NCI-H2107 treated with DMSO at 0.1 percent for 48 hours (cell line): ENCODE results near the gene PARP16.
"Not testable (repeated sequence)": the region's sequence is repeated elsewhere in the genome, so short reads cannot be mapped to it uniquely, and the experiment has no call there.

Source experiments
- DNase-seq: peaks from one replicate; lab custom pipeline; 2025; ENCODE audit not compliant: unreplicated experiment; lab: John Stamatoyannopoulos, UW

PARP16 gene

GRCh38 chr15:65244638-65245037 is 42.0 kb downstream of the PARP16 start:
- no peak for DNase-seq

DNA sequence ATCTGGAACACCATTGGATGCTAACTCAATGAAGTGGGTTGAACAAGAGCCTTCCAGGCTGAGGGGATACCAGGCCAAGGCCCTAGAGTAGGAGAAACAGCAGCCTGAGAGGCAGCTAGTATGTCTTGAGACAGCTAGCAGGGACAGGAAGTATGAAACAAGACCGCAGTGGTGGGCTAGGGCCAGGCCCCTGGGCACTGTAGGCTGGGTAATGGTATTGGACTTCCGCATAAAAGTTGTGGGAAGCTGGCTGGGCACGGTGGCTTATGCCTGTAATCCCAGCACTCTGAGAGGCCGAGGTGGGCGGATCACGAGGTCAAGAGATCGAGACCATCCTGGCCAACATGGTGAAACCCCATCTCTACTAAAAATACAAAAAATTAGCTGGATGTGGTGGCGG is 50.2 kb downstream of the PARP16 start:
- not testable (repeated sequence) for DNase-seq

DNA sequence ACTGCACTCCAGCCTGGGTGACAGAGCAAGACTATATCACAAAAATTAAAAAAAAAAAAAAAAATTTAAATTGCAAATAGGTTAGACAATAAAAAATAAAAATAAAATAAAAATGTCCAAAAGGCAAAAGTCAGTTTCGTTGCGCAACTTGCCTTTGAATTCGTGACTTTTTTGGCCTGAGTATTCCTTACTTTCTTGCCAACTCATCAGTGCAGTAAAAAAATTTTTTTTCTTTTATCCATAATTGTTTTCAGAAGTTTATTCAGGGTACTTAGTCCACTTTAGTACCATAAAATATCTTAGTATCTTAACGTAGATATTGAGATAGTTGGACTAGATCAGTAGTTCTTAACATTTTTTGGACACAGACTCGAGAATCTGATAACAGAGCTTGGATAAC is 53.0 kb downstream of the PARP16 start:
- no peak for DNase-seq

DNA sequence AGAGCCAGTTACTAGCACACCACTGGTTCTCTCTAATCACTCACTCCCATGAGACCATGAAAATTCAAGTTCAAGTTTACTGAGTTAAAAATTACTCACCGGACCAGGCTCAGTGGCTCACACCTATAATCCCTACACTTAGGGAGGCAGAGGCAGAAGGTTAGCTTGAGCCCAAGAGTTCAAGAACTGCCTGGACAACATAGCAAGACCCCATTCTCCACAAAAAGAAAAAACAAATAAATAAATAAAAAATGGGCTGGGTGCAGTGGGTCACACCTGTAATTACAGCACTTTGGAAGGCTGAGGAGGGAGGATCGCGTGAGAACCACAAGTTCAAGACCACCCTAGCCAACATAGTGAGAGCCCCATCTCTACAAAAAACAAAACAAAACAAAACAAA is 54.2 kb downstream of the PARP16 start:
- DNase-seq, result no peak

DNA sequence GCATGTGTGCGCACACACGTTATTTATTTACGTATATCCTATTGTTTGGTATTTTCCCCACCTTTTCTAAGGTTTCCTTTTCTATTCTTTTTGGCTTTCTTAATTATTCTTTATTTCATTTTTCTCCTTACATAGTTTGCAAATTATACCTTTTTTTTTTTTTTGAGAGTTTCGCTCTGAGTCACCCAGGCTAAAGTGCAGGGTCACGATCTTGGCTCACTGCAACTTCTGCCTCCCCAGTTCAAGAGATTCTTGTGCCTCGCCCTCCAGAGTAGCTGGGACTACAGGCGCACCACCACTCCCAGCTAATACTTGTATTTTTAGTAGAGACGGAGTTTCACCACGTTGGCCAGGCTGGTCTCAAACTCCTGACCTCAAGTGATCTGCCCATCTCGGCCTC is 55.4 kb downstream of the PARP16 start:
- DNase-seq, result no peak

DNA sequence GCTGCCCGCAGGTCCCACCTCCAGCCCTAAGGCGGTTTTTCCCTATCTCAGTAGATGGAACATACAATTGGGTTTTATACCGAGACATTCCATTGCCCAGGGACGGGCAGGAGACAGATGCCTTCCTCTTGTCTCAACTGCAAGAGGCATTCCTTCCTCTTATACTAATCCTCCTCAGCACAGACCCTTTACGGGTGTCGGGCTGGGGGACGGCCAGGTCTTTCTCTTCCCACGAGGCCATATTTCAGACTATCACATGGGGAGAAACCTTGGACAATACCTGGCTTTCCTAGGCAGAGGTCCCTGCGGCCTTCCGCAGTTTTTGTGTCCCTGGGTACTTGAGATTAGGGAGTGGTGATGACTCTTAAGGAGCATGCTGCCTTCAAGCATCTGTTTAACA is 59.8 kb downstream of the PARP16 start:
- DNase-seq, result not testable (repeated sequence)

DNA sequence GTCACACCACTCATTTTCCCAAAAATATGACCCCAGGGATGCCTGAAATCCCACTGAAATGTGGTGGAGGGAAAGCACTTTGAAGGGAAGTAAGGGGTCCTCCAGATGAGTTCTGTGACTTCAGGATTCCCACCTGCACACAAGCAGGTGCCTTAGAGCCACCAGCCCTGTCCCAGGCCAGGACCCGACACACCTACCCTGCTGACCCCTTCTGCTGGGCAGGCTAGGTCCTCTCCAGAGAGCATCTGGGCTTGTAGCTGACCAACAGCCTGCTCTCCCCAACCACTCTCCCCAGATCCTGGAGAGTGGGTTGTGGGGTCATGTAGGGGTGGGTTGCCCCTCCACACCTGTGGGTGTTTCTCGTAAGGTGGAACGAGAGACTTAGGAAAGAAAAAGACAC is 60.5 kb downstream of the PARP16 start:
- no peak for DNase-seq

DNA sequence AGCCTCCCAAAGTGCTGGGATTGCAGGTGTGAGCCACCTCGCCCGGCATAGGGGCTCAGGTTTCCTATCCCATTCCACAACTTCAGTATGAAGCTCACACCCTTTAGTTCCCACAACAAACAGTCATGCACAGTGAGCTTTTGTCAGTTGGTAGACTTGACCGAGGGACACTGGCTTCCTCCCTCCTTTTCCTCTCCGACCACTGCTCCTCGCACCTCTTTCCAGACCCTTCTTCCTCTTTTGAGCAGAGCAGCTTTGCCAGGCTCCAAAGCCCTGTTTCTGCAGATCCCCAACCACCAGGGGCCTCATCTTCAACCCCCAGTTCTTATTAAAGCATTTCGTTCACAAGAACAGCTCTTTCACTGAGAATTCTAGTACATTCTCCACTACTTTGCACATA is 62.7 kb downstream of the PARP16 start:
- DNase-seq, result no peak

DNA sequence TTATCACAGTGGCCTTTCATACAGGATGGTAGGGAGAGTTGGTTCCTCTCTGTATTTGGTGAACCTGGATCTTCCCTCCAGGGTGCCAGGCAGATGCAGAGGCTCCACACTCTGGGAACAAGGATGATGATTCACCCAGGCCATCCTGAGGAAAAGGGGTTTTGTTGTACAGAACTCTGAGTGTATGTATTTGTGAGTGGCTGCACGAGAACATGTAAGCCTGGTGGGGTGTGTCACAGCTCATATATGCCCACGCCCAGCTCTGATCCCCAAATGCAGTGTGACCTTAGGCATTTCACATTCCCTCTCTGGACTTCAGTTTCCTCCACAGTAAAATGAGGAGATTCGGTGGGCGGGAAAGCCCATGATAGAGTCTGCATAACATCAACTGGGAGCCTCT is 63.8 kb downstream of the PARP16 start:
- DNase-seq, result no peak

- DNase-seq, result no peak
These were observed 65.0 kb downstream of the PARP16 start for GRCh38 chr15:65221697-65222096.

- DNase-seq, result no peak
These were observed 67.5 kb downstream of the PARP16 start for GRCh38 chr15:65219137-65219536.

- DNase-seq, result no peak
These were observed 68.9 kb downstream of the PARP16 start for GRCh38 chr15:65217526-65218482.

DNA sequence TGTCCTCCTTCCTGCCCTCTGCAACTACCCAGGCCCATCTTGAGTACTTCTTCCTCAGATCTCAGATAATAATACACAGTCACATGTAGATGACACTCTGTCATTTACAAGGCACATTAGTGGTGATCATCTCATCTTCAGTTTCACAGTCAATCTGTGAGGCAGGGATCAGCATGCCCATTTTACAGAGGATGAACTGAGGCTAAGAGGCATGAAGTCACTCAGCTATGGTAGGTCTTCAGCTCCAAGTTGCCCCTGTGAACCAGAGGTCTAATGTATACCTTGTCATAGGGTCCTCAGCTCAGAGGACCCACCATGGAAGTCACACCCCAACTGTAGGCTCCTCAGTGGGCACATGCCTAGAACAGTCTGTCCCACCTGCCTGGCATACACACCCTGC is 71.2 kb downstream of the PARP16 start:
- DNase-seq, result no peak

- no peak for DNase-seq
These were observed 72.7 kb downstream of the PARP16 start for GRCh38 chr15:65214010-65214409.

GRCh38 chr15:65213241-65213640 is 73.4 kb downstream of the PARP16 start:
- DNase-seq, result no peak

DNA sequence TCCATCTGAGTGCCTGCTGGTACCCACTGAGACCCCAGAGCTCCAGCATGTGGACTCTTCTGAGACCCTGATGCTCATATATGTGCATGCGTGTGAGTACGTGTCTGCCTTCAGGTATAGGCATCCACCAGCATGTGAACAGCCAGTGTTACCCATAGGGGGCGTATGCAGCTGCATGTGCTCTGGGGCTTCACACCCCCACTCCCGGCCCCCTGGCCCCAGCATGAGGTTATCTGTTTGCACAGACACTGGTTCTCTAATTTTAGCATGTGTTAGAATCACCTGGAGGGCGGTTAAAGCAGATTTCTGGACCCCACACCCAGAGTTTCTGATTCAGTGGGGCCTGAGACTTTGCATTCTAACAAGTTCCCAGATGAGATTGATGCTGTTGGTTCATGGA is 74.6 kb downstream of the PARP16 start:
- DNase-seq, result no peak

DNA sequence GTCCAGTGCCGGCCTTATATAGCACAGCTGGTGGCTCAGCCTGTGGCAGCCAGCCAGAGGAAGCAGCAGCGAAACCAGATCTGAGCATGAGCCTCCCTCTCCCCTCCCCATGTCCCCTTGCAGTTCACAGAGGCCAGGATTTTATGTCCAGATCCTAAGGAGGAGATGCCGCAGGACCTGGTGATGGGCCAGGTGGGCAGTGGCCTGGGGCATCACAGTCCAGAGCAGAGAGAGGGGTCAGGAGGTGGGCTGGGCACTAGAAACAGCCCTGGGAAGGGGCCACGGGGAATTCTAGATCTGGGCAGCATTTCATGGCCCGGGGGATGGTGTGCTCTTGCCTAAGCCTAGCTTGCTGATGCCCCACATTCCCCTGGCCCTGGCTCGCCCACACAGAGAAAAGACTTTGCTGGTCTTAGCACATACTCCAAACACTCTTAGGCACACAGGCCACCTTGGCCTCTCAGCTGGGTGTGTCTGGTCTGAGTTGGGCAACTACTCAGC is 75.2 kb downstream of the PARP16 start:
- peak; percentile 13 for DNase-seq

GRCh38 chr15:65210770-65211481 is 75.8 kb downstream of the PARP16 start, which contains the start of gene CILP:
Gene CILP (minus strand): TSS chr15:65211473. CDS start chr15:65209755, 1,718 bp downstream.
- DNase-seq, result no peak

GRCh38 chr15:65209701-65210643 is 76.7 kb downstream of the PARP16 start:
- DNase-seq, result no peak

DNA sequence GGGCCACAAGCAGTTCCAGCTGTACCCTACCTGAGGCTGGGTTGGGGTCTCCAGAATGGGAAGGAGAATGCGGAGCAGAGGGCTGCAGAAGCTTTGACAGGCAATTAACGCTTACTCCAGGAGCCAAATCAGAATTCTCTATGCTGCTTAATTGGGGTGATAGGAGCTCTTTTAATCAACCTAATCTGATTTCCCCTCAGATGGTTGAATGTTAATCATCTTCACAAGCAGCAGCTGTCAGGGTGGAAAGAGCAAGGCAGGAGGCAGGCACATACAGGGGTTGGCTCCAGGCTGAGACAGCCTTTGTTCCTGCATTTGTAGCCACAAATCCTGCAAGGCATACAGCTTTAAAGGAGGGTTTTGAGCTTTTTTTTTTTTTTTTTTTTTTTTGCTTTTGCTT is 78.0 kb downstream of the PARP16 start:
- DNase-seq, result no peak
